Measurements from ENCODE around the gene SOX1.
A peak's percentile ranks its signal among the peaks of the same experiment; 100 is the strongest.

GRCh38 chr13:112062571-112063570, 4.1 kb upstream of the SOX1 start:
- TF ChIP-seq CTCF (IDR thresholded peaks at IDR 0.05) = peak in 1 of 4 experiments; percentile 40
- TF ChIP-seq POLR2A (IDR thresholded peaks at IDR 0.05) = no peak
- TF ChIP-seq EP300 (IDR thresholded peaks at IDR 0.05) = no peak

Measured in gastroesophageal sphincter (tissue), 3 donors.